T-helper 2 cell treated with Interferon-gamma antibody and Interleukin-4, amounts not matched to agents 5 μg/mL and 100 μg/mL, for 36 hours (primary cell): ENCODE measurements around the gene RXFP2.

Experiments
- DNase-seq: peaks from one replicate; pipeline ENCODE4 v3.0.0; 2021; ENCODE audit warnings: low spot score
- H3K27ac Mint-ChIP-seq: one replicate; pipeline ENCODE4 v1.8.0; 2021; ENCODE audit warnings: mild to moderate bottlenecking, mixed read lengths
- H3K27me3 Mint-ChIP-seq: one replicate; pipeline ENCODE4 v1.8.0; 2021; ENCODE audit warnings: low read depth, mixed read lengths
- H3K36me3 Mint-ChIP-seq: one replicate; pipeline ENCODE4 v1.8.0; 2021; ENCODE audit warnings: low read depth, mixed read lengths
- H3K4me1 Mint-ChIP-seq: one replicate; pipeline ENCODE4 v1.8.0; 2021; ENCODE audit warnings: low read depth, mixed read lengths
- H3K4me3 Mint-ChIP-seq: one replicate; pipeline ENCODE4 v1.8.0; 2022; ENCODE audit warnings: mild to moderate bottlenecking, moderate library complexity, mixed read lengths
- H3K9me3 Mint-ChIP-seq: one replicate; pipeline ENCODE4 v1.8.0; 2021; ENCODE audit warnings: mixed read lengths

RXFP2 gene

DNA sequence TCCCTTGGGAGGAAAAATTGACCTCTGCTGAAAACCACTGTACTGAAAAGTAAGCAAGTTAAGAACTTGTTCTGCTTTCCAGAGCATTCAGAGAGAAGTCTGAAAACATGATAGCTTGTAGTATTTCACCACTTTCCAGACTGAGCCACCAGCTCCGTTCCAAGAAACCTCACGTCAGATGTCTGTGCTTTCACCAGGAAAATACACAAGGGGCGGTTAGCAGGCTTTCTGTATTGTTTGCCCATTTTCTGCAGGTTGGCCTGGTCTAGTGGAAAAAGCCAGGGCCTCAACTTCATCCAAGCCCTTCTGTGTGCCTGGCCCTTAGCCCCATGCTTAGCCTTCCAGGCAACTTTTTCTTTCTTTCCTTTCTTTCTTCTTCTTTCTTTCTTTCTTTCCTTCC is 36.4 kb downstream of the RXFP2 start:
- Mint-ChIP-seq H3K27me3 (peaks cover 13% of the 10 kb centered on the region), H3K36me3 (no peaks in the 10 kb centered on the region), H3K4me3 (no peak overlapping the region), H3K27ac (no peak overlapping the region), H3K9me3 (no peaks in the 10 kb centered on the region), H3K4me1 (peaks cover 4% of the 10 kb centered on the region)
- no peak for DNase-seq

DNA sequence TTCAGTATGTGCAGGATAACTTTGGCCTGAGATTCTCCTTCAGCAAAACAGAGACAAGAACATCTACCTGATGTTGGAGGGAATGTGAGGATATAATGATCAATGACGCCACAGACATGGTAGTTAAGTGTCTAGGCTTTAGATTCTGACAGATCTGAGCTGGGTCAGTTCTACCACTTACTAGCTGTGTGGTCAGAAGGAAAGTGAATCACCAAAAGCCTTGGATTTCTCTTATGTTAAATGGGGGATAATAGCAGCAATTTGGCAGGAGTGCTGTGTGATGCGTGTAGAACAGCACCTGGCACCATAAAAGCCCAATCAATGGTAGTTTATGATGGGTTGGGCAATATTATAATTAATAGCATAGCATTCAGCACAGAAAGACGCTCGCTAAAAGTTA is 41.7 kb downstream of the RXFP2 start:
- H3K4me3 Mint-ChIP-seq: no peak overlapping the region
- H3K27ac Mint-ChIP-seq: no peak overlapping the region
- H3K36me3 Mint-ChIP-seq: no peaks in the 10 kb centered on the region
- no peak for DNase-seq
- H3K27me3 Mint-ChIP-seq: peaks cover 14% of the 10 kb centered on the region
- H3K9me3 Mint-ChIP-seq: no peaks in the 10 kb centered on the region
- peaks cover 1% of the 10 kb centered on the region for H3K4me1 Mint-ChIP-seq

DNA sequence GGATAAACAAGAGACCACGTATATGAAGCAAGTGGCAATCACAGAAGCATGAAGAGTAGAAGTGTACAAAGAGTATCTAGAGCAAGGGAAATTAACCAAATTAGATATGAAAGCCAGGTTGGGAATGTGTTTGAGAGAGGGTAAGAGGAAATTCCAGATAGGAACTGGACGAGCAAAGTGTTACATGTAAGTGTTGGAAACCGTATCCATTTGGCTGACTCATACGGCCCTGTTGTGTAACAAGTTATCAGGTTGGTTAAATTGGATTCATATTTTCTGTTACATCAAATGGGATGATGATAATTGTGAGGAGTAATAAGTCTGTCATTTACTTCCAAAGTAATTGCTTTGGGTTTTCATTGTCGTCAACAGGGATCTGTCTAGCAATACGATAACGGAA is 46.7 kb downstream of the RXFP2 start:
- Mint-ChIP-seq H3K36me3 (no peaks in the 10 kb centered on the region), H3K4me3 (no peak overlapping the region), H3K4me1 (peaks cover 1% of the 10 kb centered on the region), H3K27me3 (peaks cover 26% of the 10 kb centered on the region), H3K9me3 (no peaks in the 10 kb centered on the region), H3K27ac (no peak overlapping the region)
- DNase-seq: no peak

DNA sequence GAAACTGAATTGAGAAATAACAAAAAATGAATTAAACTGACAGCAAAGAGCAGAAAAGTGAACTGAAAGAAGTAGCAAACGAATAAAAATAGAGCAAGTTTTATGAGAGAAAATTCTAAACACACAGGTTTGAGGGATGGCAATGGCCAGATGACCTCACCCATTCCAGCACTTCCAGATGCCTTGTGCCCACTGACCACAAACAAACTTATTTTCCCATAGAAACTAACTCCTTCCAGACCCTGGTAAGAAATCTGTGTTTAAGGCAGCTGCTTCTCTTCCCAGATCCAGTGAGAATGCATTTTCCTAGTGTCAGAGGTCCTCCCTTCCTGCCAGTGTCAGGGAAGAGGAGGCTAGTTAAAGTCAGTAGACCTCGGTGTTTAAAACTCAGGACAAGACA is 51.7 kb downstream of the RXFP2 start:
- no peak for DNase-seq
- no peaks in the 10 kb centered on the region for H3K9me3 Mint-ChIP-seq
- H3K4me3 Mint-ChIP-seq: no peak overlapping the region
- H3K4me1 Mint-ChIP-seq: no peaks in the 10 kb centered on the region
- H3K27me3 Mint-ChIP-seq: peaks cover 30% of the 10 kb centered on the region
- no peak overlapping the region for H3K27ac Mint-ChIP-seq
- H3K36me3 Mint-ChIP-seq: no peaks in the 10 kb centered on the region

DNA sequence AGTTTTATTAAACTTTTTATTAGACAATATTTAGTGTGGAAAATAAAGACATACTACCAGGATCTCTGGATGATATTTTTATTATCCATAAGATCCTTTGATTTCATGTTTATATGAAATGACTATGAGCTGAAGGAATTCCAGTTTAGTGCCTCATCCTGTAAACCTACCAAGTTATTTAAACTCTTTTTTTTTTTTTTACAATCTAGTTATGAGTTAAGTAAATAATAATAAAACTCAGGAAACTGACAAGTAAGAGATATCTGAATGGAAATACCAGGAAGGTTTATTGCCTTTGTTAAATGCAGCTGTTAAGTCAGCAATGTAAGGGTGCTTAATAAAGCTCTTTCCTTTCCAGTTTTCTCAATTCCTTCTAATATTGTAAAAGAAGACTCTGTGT is 53.9 kb downstream of the RXFP2 start:
- H3K36me3 Mint-ChIP-seq: no peaks in the 10 kb centered on the region
- H3K4me1 Mint-ChIP-seq: peaks cover 3% of the 10 kb centered on the region
- no peak overlapping the region for H3K4me3 Mint-ChIP-seq
- no peaks in the 10 kb centered on the region for H3K9me3 Mint-ChIP-seq
- peaks cover 32% of the 10 kb centered on the region for H3K27me3 Mint-ChIP-seq
- no peak overlapping the region for H3K27ac Mint-ChIP-seq
- DNase-seq: no peak

DNA sequence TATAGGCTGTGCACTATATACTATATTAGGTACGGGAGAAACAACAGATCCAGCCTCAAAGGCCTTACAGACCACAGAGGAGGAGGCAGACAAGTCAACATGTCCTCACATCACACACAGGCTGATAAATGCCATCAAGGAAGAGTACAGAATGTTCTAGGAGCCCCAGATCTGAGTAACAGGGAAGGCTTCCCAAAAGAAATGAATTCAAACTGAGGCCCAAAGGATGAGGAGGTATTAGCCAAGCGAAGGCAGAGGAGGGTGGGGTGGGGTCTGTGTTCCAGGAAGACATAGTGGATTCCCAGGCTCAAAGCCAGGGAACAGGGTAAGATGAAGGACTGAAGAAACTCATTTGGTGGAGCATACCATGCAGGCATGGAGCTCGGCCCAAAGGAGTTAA is 55.1 kb downstream of the RXFP2 start:
- DNase-seq: no peak
- no peak overlapping the region for H3K4me3 Mint-ChIP-seq
- no peaks in the 10 kb centered on the region for H3K36me3 Mint-ChIP-seq
- H3K9me3 Mint-ChIP-seq: no peaks in the 10 kb centered on the region
- peaks cover 32% of the 10 kb centered on the region for H3K27me3 Mint-ChIP-seq
- H3K4me1 Mint-ChIP-seq: peaks cover 3% of the 10 kb centered on the region
- no peak overlapping the region for H3K27ac Mint-ChIP-seq

DNA sequence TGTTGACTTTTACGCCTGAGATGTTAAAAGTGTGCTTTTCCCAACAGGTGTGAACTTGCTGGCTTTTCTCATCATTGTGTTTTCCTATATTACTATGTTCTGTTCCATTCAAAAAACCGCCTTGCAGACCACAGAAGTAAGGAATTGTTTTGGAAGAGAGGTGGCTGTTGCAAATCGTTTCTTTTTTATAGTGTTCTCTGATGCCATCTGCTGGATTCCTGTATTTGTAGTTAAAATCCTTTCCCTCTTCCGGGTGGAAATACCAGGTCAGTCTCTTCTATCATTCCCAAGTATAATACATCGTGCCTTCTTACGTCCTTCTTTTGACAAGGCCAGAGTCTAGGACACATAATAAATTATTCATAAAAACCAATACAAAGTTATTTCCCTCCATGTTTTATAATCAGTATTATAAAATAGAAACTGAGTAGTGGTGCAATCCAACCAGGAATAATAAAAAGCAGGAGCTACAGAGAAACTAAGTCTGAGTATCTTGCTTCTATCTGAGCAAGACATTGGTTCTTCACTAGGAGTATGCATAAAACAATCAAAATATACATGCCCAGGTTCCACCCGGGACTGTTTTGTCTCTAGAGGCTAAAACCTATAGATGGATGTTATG is 57.9 kb downstream of the RXFP2 start:
- H3K4me1 Mint-ChIP-seq: peaks cover 8% of the 10 kb centered on the region
- no peaks in the 10 kb centered on the region for H3K9me3 Mint-ChIP-seq
- H3K4me3 Mint-ChIP-seq: no peak overlapping the region
- H3K27ac Mint-ChIP-seq: no peak overlapping the region
- no peak for DNase-seq
- no peaks in the 10 kb centered on the region for H3K36me3 Mint-ChIP-seq
- H3K27me3 Mint-ChIP-seq: peaks cover 18% of the 10 kb centered on the region

DNA sequence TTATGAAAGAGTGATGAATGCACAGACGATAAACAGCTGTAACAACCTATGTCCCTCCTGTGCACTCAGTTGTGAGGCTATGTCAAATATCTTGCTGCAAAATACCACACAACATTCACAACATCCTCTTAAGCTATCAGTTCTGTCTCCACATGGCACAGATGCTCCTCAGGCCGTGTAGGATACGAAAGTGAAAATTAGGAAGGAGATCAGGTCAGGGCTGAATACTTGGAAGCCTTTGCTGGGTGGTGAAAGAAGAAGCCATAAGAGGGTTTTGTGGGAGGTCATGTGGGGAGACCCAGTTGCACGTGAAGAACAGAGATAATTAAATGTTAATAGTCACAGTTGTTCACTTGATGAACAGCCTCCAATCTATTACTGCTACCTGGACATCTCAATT is 58.9 kb downstream of the RXFP2 start:
- Mint-ChIP-seq H3K4me3 (no peak overlapping the region), H3K27me3 (peaks cover 12% of the 10 kb centered on the region), H3K9me3 (no peaks in the 10 kb centered on the region), H3K36me3 (no peaks in the 10 kb centered on the region), H3K27ac (no peak overlapping the region), H3K4me1 (peaks cover 10% of the 10 kb centered on the region)
- DNase-seq: no peak

DNA sequence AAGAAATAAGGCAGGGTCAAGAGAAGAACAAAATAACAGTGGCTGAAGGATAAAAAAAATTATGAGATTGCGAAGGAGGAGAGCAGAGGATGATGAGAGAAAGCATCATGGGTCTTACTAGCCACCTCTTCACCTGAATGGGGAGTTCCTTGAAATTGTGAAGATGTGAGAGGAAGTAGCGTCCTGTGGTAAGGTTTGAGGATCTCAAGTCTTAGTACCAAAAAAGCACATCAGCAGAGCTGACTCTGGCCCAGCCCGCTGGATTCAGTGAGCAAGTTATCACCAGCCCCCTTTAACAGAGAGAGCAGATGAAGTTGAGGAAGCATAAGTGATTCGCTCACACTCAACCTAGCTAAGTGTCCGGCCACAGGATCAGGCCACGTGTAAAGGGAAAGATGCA is 61.8 kb downstream of the RXFP2 start:
- Mint-ChIP-seq H3K4me1 (peaks cover 21% of the 10 kb centered on the region), H3K27me3 (peaks cover 9% of the 10 kb centered on the region), H3K4me3 (no peak overlapping the region)

DNA sequence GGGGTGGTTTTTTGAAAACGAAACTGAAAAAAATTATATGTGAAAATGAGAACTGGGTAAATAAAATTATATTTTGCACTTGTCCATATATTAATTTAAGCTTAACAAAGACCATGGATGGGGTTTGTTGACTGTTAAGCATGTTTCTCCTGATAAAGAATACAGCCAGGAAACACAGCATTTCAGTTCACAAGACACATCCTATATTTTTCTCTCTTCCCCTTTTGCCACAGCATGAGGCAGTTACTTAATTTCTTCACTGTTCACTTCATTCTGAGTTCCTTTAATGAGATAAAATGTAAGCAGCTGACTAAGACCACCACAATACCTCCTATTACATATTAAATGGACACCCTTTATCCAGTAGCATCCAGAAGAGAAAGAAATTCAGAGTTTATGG is 64.0 kb downstream of the RXFP2 start:
- H3K4me3 Mint-ChIP-seq: no peak overlapping the region
- peaks cover 5% of the 10 kb centered on the region for H3K27me3 Mint-ChIP-seq
- DNase-seq: no peak
- H3K27ac Mint-ChIP-seq: no peak overlapping the region
- H3K4me1 Mint-ChIP-seq: peaks cover 33% of the 10 kb centered on the region
- H3K9me3 Mint-ChIP-seq: no peaks in the 10 kb centered on the region
- no peaks in the 10 kb centered on the region for H3K36me3 Mint-ChIP-seq

More for the DNA sequence above, 61.8 kb downstream of the RXFP2 start:
- no peak overlapping the region for H3K27ac Mint-ChIP-seq
- no peaks in the 10 kb centered on the region for H3K36me3 Mint-ChIP-seq
- no peak for DNase-seq
- H3K9me3 Mint-ChIP-seq: no peaks in the 10 kb centered on the region

DNA sequence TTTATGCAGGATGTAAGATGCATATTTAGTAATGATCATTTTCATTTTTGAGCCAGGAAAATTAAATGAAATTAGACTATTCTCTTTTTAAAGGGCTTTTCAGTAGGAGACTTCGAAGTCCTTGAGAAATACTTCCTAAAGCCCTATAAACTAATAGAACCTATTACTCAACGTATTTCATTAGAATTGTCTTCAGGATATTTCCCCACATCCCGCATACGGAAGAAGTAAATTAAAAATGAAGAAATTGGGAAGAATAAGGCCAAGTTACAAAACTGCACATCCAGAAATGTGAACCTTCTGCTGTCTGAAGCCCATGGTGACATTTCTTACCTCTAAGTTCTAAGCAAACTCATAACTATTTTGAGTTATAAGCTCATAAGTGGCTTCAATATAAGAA is 66.5 kb downstream of the RXFP2 start:
- H3K4me1 Mint-ChIP-seq: peaks cover 31% of the 10 kb centered on the region
- DNase-seq: no peak
- peak overlapping the region; percentile 37 for H3K4me3 Mint-ChIP-seq
- peaks cover 6% of the 10 kb centered on the region for H3K36me3 Mint-ChIP-seq
- peaks cover 4% of the 10 kb centered on the region for H3K27me3 Mint-ChIP-seq
- peaks cover 14% of the 10 kb centered on the region for H3K9me3 Mint-ChIP-seq
- H3K27ac Mint-ChIP-seq: no peak overlapping the region

DNA sequence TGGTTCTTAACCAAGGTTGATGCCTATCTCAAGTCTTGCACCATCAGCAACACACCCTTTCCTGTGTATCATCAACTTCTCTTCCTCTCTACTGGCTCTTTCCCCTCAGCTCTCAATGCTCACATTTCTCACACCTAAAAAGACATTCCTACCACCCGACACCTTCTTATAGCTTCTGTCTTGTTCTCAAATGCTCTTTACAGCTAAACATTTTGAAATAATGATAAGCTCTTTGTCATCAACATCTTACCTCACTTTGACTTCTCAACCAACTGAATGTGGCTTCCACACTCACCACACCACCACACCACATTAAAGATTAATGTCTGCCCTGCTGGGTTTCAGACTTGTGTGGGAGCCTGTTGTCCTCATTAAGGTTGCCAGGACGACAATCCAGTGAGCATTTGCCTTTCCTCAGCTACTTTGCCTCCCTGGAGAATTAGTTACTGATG is 67.8 kb downstream of the RXFP2 start:
- peak overlapping the region; percentile 95 for H3K27ac Mint-ChIP-seq
- peaks cover 20% of the 10 kb centered on the region for H3K9me3 Mint-ChIP-seq
- H3K27me3 Mint-ChIP-seq: peaks cover 6% of the 10 kb centered on the region
- peaks cover 6% of the 10 kb centered on the region for H3K36me3 Mint-ChIP-seq
- peaks cover 28% of the 10 kb centered on the region for H3K4me1 Mint-ChIP-seq
- peak overlapping the region; percentile 58 for H3K4me3 Mint-ChIP-seq
- no peak for DNase-seq

DNA sequence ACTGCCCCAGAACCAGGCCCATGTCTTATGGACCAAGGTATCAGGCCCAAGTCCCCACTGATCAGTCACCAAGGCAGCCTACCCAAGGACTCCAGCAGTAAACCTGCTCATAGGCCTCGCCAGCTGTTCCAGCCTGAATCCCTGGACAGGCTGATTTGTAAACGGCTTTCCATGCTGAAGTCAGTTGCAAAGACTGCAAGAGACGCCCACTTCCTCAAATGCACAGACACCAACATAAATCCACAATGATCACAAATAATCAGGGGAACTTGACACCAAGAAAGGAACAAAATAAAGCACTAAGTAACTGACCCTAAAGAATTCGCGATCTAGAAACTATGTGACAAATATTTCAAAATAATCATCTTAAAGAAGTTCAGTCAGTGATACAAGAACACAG is 75.2 kb downstream of the RXFP2 start:
- Mint-ChIP-seq H3K4me3 (no peak overlapping the region), H3K27me3 (peaks cover 29% of the 10 kb centered on the region), H3K4me1 (peaks cover 6% of the 10 kb centered on the region), H3K36me3 (peaks cover 7% of the 10 kb centered on the region), H3K27ac (no peak overlapping the region), H3K9me3 (peaks cover 32% of the 10 kb centered on the region)
- DNase-seq: no peak

DNA sequence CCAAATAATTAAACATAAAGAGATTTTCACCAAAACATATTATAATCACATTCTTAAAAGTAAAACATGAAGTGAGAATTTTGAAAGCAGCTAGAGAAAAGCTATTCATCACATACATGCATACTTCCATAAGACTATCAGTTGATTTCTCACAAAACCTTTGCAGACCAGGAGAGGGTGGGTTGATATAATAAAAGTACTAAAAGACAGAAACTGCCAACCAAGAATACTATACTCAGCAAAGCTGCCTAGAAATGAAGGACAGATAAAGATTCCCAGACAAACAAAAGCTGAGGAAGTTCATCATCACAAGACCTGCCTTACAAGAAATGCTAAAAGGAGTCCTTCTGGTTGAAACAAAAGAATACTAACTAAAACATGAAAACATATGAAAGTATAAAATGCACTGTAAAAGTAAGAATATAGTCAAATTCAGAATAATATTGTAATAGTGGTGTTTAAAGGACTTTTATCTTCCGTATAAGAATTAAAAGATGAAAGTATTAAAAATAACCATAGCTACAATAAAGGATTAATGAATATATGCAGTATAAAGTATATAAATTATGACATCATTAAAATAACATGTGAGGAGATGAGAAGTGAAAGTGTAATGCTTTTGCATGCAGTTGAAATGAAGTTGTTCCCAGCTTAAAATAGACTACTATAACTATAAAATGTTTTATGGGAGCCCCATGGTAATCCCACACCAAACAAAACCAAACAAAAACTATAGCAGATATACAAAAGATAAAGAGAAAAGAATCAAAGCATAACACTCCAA is 76.2 kb downstream of the RXFP2 start:
- H3K4me3 Mint-ChIP-seq: no peak overlapping the region

More for the DNA sequence above, 76.2 kb downstream of the RXFP2 start:
- DNase-seq: no peak
- Mint-ChIP-seq H3K4me1 (peaks cover 6% of the 10 kb centered on the region), H3K27ac (no peak overlapping the region), H3K9me3 (peaks cover 26% of the 10 kb centered on the region), H3K27me3 (peaks cover 31% of the 10 kb centered on the region), H3K36me3 (peaks cover 2% of the 10 kb centered on the region)
